HG03520 (cell line): ENCODE data around the gene FAM50B.

ENCODE experiments used
- ATAC-seq: cut with Tn5 transposase; IDR thresholded peaks from one replicate; pipeline ENCODE4 v1.9.1; 2021; ENCODE audit warnings: mild to moderate bottlenecking, moderate library complexity; ENCODE audit not compliant: unreplicated experiment

FAM50B gene, protein sequence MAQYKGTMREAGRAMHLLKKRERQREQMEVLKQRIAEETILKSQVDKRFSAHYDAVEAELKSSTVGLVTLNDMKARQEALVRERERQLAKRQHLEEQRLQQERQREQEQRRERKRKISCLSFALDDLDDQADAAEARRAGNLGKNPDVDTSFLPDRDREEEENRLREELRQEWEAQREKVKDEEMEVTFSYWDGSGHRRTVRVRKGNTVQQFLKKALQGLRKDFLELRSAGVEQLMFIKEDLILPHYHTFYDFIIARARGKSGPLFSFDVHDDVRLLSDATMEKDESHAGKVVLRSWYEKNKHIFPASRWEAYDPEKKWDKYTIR

DNA sequence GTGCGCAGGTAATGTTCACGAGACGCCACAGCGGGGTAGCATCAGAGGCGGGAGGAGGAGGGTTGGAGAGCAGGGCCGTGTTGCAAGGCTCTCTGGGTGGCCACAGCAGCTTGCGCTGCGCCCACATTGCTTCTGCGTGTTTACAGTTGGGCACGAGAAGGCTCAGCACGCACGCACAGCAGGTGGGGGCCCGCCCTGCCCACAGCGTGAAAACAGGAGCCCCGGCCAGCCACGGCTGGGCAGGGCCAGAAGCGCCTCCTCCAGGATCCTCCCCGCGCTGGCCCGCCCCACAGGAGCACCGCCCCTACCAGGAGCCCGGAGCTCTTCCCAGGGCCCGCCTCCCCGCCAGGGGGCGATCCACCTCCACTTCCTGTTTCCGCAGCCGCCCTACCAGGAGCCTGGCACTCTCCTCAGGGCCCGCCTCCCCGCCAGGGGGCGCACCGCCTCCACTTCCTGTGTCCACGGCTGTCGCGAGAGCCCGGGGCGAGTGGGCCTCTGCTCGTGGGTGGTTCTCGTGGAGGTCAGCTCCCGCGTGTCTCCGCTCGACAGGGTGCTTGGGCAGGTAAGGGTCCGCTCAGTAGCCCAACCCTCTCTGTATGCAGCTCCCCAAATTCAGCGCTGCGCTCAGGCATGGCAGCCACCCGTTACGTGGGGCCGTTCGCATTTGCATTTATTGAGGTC is at the start of gene FAM50B:
TSS of gene FAM50B (plus strand) at position 449 of the 681 bp plus-strand sequence. CDS start 439 bp downstream, outside the sequence.
- ATAC-seq, result peak; percentile 88

GRCh38 chr6:3799719-3800118 is 49.5 kb upstream of the FAM50B start:
- no peak for ATAC-seq

GRCh38 chr6:3800850-3801591 is 48.2 kb upstream of the FAM50B start:
- ATAC-seq, result no peak

DNA sequence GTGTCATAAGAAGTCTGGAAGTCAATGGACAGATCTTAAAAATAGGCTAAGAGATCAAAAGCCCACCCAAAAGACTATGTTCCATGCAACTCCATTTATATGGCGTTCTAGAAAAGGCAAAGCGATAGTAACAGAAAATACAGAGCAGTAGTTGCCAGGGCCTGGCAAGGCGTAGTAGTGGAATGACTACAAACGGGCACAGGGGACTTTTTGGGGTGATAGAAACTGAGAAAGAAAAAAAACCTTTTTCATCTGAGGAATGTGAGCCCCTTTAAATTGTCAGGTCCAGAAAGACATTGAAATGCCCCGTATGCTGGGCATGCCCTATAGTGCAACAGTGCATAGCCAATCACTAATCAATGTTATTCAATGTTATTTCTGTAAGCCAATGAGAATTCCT is 47.2 kb upstream of the FAM50B start:
- peak; percentile 36 for ATAC-seq

DNA sequence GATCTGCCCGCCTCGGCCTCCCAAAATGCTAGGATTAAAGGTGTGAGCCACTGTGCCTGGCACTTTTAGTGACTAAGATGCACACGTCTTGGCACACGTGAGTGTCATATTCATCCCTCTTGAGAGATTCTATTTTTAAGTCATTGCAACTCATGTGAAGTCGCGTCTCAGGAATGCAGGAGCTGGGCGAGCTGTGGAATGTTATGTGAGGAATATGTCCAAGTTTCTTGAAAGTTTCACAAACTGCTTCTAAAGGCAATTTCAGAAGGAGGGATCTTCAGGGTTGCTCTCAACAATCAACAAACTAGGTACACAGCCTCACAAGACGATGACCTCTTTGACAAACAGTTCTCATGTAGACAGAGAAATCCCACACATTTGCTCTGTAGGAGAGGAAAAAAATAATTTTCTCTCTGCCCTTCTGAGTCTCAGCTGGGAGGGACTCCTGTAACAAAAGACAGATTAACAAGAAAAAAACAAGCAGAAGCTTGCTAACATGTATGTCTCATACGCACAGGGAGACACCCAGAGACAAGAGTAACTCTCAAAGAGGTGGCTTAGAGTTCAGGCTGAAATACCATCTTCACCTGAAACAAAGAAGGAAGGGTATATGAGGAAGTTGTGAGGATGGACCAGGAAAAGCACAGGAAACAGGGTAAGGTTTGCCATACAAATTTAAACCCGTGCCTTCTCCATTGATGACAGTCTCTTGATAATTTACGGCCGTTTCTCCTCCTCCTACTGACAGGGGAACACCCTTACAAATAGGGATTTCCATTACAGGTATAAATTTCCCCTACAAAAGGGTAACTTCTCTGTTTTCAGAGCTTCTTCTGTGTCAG is 45.3 kb upstream of the FAM50B start:
- no peak for ATAC-seq

DNA sequence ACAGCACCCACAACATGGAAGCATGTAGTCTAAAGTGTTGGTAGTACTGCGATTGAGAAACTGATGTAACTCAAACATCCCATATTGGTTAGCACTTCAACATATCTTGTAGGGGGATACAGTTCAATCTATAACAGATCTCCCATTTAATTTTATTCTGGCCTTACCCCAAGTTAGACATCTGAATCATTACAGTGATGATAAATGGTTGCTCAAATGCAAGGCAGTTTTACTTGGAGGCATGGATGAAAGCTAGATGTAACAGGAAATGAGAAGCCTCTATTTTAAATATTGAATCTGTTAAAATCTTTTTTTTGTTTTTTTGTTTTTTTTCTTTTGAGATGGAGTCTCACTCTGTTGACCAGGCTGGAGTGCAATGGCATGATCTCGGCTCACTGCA is 44.2 kb upstream of the FAM50B start:
- ATAC-seq, result no peak

- no peak for ATAC-seq
Measured at GRCh38 chr6:3805448-3806123, 43.6 kb upstream of the FAM50B start.

DNA sequence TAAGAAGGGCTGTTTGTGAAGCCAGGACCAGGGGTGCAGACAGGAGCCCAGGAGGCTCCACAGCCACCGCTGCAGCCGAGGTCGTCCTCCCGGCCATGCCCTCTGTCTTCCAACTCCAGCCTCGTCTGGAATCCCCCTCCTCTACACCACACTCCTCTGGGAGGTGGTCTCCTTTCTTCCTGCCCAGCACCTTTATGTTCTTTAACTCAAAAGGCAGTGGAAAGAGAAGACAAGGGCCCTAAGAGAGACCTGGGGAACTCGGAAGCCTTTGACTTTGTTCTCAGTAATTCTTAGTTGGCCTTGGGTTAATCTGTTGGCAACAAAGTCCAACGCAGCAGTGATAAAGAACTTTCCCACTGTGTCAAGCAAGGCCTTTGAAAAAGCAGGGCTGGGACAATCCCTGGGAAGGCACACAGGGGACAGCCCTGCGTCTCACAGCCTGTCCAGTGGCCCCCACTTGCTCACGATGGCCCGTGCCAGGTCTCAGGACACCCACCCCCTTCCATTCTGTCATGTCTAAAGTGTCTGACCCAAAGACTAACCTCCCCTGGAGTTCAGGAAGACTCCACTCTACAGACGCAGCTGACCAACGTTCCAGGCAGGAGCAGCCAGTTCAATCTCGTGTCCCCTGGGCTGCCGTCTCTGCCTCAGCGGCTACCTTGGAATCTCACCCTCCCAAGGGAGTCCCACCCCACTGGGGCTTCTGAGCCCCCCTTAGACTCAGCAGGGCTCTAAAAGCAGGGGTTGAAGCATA is 42.8 kb upstream of the FAM50B start:
- no peak for ATAC-seq

DNA sequence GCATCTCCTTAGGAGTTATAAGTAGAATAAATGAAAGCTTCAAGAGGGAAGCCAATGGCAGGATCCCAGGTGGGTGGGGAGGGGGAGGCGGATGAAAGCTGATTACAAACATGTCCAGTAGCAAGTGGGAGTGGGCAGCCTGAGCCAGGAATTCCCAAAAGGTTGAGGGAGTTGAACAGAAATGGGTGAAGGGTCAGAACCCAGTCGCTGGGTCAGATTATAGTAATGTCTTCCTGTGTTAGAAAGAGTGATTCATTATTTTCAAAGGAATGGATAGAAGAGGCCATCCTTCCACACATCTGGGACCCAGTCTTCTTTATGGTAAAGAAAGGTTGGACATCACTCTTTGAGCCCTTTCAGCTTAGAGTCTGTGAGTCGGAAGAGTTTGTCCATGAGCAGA is 41.0 kb upstream of the FAM50B start:
- no peak for ATAC-seq

- ATAC-seq, result no peak
Measured at GRCh38 chr6:3808759-3809514, 40.2 kb upstream of the FAM50B start.

DNA sequence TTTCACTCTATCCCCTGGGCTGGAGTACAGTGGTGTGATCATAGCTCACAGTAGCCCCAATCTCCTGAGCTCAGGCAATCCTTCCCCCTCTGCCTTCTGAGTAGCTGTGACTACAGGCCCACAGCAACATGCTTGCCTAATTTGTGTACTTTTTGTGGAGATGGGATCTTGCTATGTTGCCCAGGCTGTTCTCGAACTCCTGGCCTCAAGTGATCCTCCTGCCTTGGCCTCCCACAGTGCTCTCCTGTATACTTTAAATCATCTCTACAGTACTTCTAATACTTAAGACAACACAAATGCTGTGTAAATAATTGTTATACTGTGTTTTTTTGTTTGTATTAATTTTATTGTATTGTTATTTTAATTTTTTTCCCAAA is 39.7 kb upstream of the FAM50B start:
- no peak for ATAC-seq

DNA sequence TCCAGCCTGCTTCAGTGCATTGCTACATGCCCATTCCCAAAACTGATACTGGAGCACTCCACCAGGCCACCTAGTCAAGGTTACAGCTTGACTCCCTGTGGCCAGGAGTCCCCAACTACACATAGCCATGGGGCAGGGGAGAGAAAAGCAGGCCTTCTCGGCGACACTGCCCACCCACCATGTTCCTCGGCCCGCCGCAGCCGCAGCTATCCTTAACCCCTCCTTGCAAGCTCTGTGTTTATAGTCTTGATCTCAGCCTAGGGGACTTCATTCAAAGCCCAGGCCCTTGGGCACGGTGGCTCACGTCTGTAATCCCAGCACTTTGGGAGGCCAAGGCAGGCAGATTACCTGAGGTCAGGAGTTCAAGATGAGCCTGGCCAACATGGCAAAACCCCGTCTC is 39.2 kb upstream of the FAM50B start:
- no peak for ATAC-seq

- ATAC-seq, result no peak
Measured at GRCh38 chr6:3811191-3811590, 38.0 kb upstream of the FAM50B start.

- no peak for ATAC-seq
Measured at GRCh38 chr6:3812596-3812995, 36.6 kb upstream of the FAM50B start.

- no peak for ATAC-seq
Measured at GRCh38 chr6:3813150-3813780, 35.9 kb upstream of the FAM50B start.

DNA sequence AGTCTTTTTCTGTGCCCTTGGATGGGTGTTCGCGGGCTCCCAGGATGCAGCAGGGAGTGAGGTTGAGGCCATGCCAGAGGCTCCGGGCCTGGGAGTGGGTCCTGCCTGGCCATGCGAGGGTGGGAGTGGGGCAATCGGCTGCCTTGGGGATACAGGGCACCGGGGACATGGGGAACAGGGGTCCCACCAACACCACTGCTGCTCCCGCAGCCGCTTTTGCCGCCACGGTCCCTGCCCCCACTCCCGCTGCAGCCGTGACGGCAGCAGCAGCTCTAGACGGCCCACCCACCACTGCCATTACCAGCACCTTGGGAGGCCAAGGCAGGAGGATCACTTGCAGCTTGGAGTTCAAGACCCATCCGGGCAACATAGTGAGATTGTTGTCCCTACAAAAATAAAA is 35.3 kb upstream of the FAM50B start:
- no peak for ATAC-seq

DNA sequence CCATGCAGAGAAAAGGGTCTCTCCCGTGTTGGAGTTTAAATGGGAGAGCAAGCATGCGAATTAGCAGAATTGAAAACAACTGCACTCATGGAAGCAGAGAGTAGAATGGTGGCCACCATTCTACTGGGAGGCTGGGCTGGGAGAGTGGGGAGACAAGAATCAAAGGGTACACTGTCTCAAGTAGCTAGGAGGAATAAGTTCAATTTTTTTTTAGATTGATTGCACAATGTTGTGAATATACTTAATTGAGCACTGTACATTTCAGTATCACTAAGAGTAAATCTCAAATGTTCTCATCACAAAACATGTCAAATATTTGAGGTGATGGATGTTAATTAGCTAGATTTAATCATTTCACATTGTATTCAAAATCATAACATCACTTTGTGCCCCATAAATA is 34.6 kb upstream of the FAM50B start:
- no peak for ATAC-seq

DNA sequence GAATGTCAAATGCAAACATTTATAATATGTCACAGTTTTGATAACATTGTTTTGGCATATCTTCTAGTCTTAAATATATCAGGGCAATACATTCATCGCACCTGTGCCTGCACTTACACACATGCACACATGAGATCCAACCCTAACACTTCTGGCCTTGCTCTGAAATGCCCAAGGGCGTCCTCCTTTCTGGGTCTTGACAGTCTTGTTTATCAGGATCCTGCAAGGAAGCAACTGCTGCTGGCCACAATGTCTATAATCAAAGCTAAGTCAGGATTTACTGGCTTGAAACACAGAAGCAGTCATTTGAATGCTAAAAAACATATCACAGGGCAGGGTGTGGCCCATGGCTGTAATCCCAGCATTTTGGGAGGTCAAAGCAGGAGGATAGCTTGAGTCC is 32.9 kb upstream of the FAM50B start:
- no peak for ATAC-seq
